Activated CD4-positive, alpha-beta T cell treated with anti-CD3 and anti-CD28 coated beads, Interleukin-2, amount 10 ng/mL, durations not matched to agents 7 days and 5 days (primary cell): ENCODE results near the gene ZNF575. TPM values are rescaled to one million over a fixed set of nuclear protein-coding genes. Genes with fewer than 3 reads are reported as not detected.

Experiments
- CTCF ChIA-PET: fragments of 350-600 bp; sonication (Branson Sonifier 250); formaldehyde crosslinking; loops from one replicate; lab custom pipeline; 2021; ENCODE audit warnings: antibody characterized with exemption; lab: Charles Lee
- POLR2A ChIA-PET: fragments of 350-600 bp; sonication (Branson Sonifier 250); formaldehyde crosslinking; loops from one replicate; lab custom pipeline; 2021; ENCODE audit warnings: antibody characterized with exemption; lab: Charles Lee
- DNase-seq: peaks from one replicate; pipeline ENCODE4 v3.0.0-alpha.2; 2020
- H3K27ac Mint-ChIP-seq: one replicate; pipeline ENCODE4 v1.8.0; 2021; ENCODE audit warnings: mild to moderate bottlenecking, moderate library complexity, mixed read lengths
- H3K27me3 Mint-ChIP-seq: one replicate; pipeline ENCODE4 v1.8.0; 2021; ENCODE audit warnings: mixed read lengths
- H3K36me3 Mint-ChIP-seq: one replicate; pipeline ENCODE4 v1.8.0; 2021; ENCODE audit warnings: low read depth, mixed read lengths
- H3K4me1 Mint-ChIP-seq: one replicate; pipeline ENCODE4 v1.8.0; 2021; ENCODE audit warnings: mixed read lengths
- H3K4me3 Mint-ChIP-seq: one replicate; pipeline ENCODE4 v1.8.0; 2021; ENCODE audit warnings: mild to moderate bottlenecking, moderate library complexity, mixed read lengths
- H3K9me3 Mint-ChIP-seq: one replicate; pipeline ENCODE4 v1.8.0; 2021; ENCODE audit warnings: mixed read lengths
- total RNA-seq, 2 experiments: library from RNA; stranded (reverse); gene quantifications; one replicate each; pipeline ENCODE4 v1.2.3, GENCODE V29; 2021

The ZNF575 gene
- total RNA-seq, 2 experiments from 2014 or later = 6.2 to 6.3 TPM

DNA sequence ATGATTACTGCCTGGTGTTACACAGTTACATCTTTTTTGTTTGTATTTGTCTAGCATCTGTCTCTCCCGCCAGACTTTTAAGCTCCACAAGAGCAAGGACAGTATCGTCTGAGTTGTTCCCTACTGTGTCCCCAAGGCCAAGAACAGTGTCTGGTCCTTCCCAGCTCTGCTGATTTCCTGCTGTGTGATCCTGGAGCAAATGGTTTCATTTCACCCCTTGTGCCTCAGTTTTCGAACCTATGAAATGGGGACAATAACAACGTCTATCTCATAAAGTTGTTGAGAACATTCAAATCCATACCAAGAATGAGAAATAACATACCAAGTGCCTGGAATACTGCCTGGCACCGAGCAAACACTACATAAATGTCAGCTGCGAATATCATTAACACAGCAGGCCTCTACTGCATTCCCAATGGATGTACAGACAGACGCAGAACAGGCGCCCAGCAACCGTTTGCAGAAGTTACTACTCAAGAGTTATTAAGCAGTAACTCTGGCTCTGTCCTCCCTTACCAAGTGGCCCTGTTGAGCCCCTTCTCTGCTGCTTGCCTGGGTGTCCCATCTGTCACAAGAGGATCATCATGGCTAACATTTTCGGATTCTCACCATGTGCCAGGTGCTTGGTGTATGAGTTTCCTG lies 30.9 kb downstream of the ZNF575 start:
- no peak overlapping the region for H3K4me3 Mint-ChIP-seq
- H3K4me1 Mint-ChIP-seq = peaks cover 49% of the 10 kb centered on the region
- peak overlapping the region; percentile 97 for H3K27ac Mint-ChIP-seq
- H3K36me3 Mint-ChIP-seq = peaks cover 29% of the 10 kb centered on the region
- H3K27me3 Mint-ChIP-seq = no peaks in the 10 kb centered on the region
- DNase-seq = no peak
- no peaks in the 10 kb centered on the region for H3K9me3 Mint-ChIP-seq
- ChIA-PET POLR2A (no interaction called here), CTCF (interaction anchor here (1.1 to 1.4 kb wide), 2 partner anchors 9 to 32 kb away, joined by 3 read pairs; partner anchors contain the start of genes IRGQ and ZNF576)

- Mint-ChIP-seq H3K4me1 (peaks cover 49% of the 10 kb centered on the region), H3K9me3 (no peaks in the 10 kb centered on the region), H3K27me3 (no peaks in the 10 kb centered on the region), H3K4me3 (no peak overlapping the region), H3K36me3 (peaks cover 28% of the 10 kb centered on the region), H3K27ac (peak overlapping the region; percentile 41)
- ChIA-PET POLR2A (no interaction called here), CTCF (interaction anchor here (0.5 to 1.4 kb wide), 4 partner anchors 8 to 201 kb away, joined by 4 to 10 read pairs (median 4); no protein-coding TSS in a partner anchor)
- DNase-seq = no peak
Measured at GRCh38 chr19:43564800-43565199, 31.8 kb downstream of the ZNF575 start.

DNA sequence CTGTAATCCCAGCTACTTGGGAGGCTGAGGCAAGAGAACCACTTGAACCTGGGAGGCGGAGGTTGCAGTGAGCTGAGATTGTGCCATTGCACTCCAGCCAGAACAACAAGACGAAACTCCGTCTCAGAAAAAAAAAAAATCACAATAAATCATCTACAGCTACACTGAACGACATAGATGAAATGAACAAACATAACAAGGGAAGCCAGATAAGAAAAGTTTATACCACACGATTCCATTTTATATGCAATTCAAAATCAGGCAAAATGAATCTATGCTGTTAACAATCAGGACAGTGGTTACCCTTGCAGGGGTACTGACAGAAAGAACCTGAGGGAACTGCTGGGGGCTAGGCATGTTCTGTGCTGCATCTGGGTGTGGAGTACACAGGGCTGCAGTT lies 36.7 kb downstream of the ZNF575 start:
- DNase-seq = no peak
- Mint-ChIP-seq H3K4me1 (peaks cover 27% of the 10 kb centered on the region), H3K36me3 (peaks cover 13% of the 10 kb centered on the region), H3K27me3 (no peaks in the 10 kb centered on the region), H3K27ac (no peak overlapping the region), H3K9me3 (no peaks in the 10 kb centered on the region), H3K4me3 (no peak overlapping the region)
- CTCF ChIA-PET = interaction anchor here (0.7 to 2.8 kb wide), 5 partner anchors 9 to 25 kb away, joined by 3 to 12 read pairs (median 5); no protein-coding TSS in a partner anchor
- POLR2A ChIA-PET = interaction anchor here (0.6 kb wide), 1 partner anchor 41 kb away, joined by 3 read pairs; no protein-coding TSS in a partner anchor

DNA sequence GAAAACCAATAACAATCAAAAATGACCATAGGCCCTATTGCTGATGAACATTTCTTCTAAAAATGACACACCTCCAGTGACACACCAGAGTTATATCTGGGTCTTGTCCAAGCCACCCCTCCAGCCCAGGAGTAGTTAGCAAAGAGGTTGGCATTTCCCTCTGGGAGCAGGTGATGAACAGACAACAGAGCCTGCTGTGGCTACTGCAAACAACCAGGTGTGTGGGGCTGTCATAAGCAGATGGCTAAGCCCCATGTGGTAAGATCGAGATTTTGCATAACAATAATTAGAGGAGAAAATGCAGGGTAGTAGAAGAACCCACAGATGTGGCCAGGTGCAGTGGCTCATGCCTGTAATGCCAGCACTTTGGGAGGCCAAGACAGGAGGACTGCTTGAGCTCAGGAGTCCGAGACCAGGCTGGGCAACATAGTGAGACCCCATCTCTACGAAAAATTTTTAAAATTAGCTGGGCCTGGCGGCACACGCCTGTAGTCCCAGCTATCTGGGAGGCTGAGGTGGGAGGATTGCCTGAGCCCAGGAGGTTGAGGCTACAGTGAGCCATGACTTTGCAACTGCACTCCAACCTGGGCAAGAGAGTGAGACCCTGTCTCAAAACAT lies 37.3 kb downstream of the ZNF575 start:
- H3K36me3 Mint-ChIP-seq = peaks cover 10% of the 10 kb centered on the region
- CTCF ChIA-PET = interaction anchor here (0.7 to 2.8 kb wide), 5 partner anchors 10 to 24 kb away, joined by 3 to 12 read pairs (median 5); no protein-coding TSS in a partner anchor
- no peaks in the 10 kb centered on the region for H3K27me3 Mint-ChIP-seq
- H3K4me1 Mint-ChIP-seq = peaks cover 26% of the 10 kb centered on the region
- POLR2A ChIA-PET = no interaction called here
- no peak for DNase-seq
- no peak overlapping the region for H3K27ac Mint-ChIP-seq
- H3K4me3 Mint-ChIP-seq = no peak overlapping the region
- H3K9me3 Mint-ChIP-seq = no peaks in the 10 kb centered on the region

DNA sequence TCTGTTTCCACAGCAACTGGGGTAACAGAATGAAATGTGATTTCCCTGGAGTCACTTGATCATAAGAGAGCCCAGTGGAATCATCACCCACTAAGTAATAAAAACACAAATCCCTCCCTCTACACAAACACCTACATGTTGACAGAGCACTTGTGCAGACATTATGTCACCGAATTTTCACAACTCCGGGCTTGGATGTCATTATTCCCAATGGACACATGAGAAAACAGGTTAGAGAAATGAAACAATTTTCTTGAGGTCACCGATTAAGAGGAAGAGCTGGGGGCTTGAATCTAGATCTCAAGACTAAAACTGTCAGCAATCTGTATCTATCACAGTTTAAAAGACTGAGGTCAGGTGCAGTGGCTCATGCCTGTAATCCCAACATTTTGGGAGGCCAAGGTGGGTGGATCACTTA lies 39.2 kb downstream of the ZNF575 start:
- Mint-ChIP-seq H3K27me3 (no peaks in the 10 kb centered on the region), H3K36me3 (peaks cover 9% of the 10 kb centered on the region), H3K4me1 (peaks cover 36% of the 10 kb centered on the region), H3K27ac (no peak overlapping the region), H3K4me3 (no peak overlapping the region), H3K9me3 (no peaks in the 10 kb centered on the region)
- POLR2A ChIA-PET = no interaction called here
- DNase-seq = no peak
- CTCF ChIA-PET = interaction anchor here (0.9 to 2.8 kb wide), 3 partner anchors 17 to 22 kb away, joined by 5 to 12 read pairs (median 7); no protein-coding TSS in a partner anchor

DNA sequence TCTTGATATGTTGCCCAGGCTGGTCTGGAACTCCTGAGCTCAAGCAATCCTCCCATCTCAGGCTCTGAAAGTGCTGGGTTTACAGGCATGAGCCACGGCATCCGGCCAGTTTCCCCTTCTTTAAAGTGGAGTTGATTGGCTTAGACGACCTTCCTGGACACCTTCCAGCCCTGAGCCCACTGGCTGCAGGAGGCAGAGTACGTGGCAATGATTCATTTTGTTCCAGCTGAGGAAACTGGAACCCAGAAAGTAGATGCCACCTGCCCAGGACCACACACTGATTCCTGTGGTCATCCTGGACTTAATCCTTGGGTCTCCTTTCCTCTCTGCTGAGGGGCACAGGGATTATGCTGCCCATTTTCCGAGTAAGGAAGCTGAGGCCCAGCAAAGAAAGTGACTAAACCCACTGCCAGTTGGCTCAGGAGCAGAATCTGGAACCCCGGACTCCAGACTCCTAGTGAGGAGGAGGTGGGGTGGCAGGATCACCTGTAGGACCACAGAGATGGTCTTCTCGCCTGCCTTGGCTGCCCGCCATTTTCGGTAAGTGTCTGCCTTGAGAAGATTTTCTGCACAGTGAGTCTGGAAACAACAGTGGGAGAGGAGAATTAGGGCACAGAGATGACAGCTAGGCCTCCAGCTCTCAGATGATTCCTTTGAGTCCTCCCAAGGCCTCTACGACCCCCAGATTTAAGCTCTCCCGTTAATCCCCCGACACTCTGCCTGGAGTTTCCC lies 41.6 kb downstream of the ZNF575 start:
- ChIA-PET CTCF (interaction anchor here (1.0 to 2.3 kb wide), 6 partner anchors 9 to 128 kb away, joined by 3 to 7 read pairs (median 5); no protein-coding TSS in a partner anchor), POLR2A (no interaction called here)
- Mint-ChIP-seq H3K36me3 (peaks cover 7% of the 10 kb centered on the region), H3K9me3 (no peaks in the 10 kb centered on the region), H3K4me1 (peaks cover 44% of the 10 kb centered on the region), H3K27me3 (no peaks in the 10 kb centered on the region), H3K27ac (peak overlapping the region; percentile 94), H3K4me3 (peak overlapping the region; percentile 96)
- DNase-seq = no peak

GRCh38 chr19:43575156-43575950 lies 42.4 kb downstream of the ZNF575 start, which contains the start of the genes PINLYP and XRCC1:
PINLYP (plus strand) TSS chr19:43575801; CDS start chr19:43577192, 1,391 bp downstream.
XRCC1 (minus strand) TSS chr19:43575527; CDS start chr19:43575458, 69 bp downstream.
- CTCF ChIA-PET = interaction anchor here (1.0 to 2.3 kb wide), 5 partner anchors 10 to 129 kb away, joined by 3 to 5 read pairs (median 5); no protein-coding TSS in a partner anchor
- no peaks in the 10 kb centered on the region for H3K9me3 Mint-ChIP-seq
- H3K27me3 Mint-ChIP-seq = no peaks in the 10 kb centered on the region
- H3K27ac Mint-ChIP-seq = peak within 1 kb of the TSS; percentile 94
- POLR2A ChIA-PET = no interaction called here
- peak within 1 kb of the TSS; percentile 96 for H3K4me3 Mint-ChIP-seq
- H3K4me1 Mint-ChIP-seq = peaks cover 47% of the 10 kb centered on the region
- peaks cover 2% of the 10 kb centered on the region for H3K36me3 Mint-ChIP-seq
- peak; percentile 99 for DNase-seq

DNA sequence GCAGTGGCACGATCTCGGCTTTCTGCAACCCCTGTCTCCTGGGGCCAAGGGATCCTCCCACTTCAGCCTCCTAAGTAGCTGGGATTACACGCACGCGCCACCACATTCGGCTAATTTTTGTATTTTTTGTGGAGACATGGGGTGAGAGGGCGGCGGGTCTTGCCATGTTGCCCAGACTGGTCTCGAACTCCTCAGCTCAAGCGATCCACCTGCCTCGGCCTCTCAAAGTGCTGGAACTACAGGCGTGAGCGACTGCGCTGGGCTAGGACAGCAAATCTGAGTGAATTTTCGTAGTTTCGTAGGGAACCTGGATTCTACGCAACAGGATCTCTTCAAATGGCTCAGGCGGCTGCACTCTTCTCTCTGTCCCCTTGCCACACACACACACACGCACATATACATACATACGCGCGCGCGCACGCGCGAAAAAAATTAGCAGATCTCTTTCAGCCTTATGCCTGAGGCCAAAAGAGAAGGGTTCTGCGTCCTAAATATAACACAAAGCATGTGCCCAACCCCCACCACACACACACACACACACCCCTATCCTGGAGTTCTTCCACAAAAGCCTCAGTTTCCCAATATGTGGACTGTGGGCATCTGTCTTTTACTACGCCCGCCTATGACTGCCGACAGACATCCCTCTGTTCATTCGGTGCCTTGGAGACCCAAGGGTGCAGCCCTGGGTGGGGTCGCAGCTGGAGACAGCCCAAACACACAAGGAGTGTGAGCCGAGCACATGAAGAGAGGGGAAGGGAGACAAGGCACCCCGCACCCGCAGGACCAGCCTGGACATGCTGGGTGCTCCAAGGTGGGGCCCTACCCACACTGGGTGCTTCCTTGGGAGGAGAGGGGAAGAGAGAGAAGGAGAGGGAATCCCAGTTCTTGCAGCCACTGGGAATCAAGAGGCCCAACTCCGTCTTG lies 43.2 kb downstream of the ZNF575 start:
- Mint-ChIP-seq H3K4me1 (peaks cover 46% of the 10 kb centered on the region), H3K27me3 (no peaks in the 10 kb centered on the region), H3K27ac (peak overlapping the region; percentile 85), H3K9me3 (no peaks in the 10 kb centered on the region), H3K4me3 (peak overlapping the region; percentile 65), H3K36me3 (peaks cover 2% of the 10 kb centered on the region)
- POLR2A ChIA-PET = no interaction called here
- CTCF ChIA-PET = interaction anchor here (0.7 to 2.1 kb wide), 3 partner anchors 18 to 1820 kb away, joined by 3 to 5 read pairs (median 3); partner anchors contain the start of genes IRGQ and ZNF576
- DNase-seq = peak; percentile 22

GRCh38 chr19:43578787-43579186 lies 45.8 kb downstream of the ZNF575 start:
- Mint-ChIP-seq H3K36me3 (peaks cover 2% of the 10 kb centered on the region), H3K27me3 (no peaks in the 10 kb centered on the region)
- POLR2A ChIA-PET = no interaction called here

DNA sequence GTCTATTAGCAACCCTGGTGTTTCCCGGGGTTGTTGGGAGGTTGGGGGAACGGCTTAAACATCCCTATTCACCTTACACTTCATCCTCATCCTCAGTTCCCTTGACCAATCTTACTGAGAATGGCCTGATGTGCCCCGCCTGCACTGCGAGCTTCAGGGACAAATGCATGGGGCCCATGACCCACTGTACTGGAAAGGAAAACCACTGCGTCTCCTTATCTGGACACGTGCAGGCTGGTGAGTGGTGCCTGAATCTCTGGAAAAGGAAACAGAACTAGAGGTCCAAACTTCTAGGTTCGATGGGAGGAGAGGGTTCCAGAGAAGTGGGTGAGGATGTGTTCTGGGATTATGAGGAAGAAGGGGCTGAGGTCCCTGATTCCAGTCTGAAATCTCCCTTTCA lies 48.5 kb downstream of the ZNF575 start:
- POLR2A ChIA-PET = interaction anchor here (1.3 kb wide), 1 partner anchor 26 kb away, joined by 4 read pairs; no protein-coding TSS in a partner anchor
- Mint-ChIP-seq H3K9me3 (no peaks in the 10 kb centered on the region), H3K27me3 (no peaks in the 10 kb centered on the region), H3K36me3 (no peaks in the 10 kb centered on the region), H3K27ac (peak overlapping the region; percentile 28), H3K4me3 (no peak overlapping the region), H3K4me1 (peaks cover 41% of the 10 kb centered on the region)
- no peak for DNase-seq
- CTCF ChIA-PET = interaction anchor here (2.2 to 4.7 kb wide), 2 partner anchors 13 kb away, joined by 14 to 34 read pairs; partner anchors contain the start of genes IRGQ and ZNF576

More at GRCh38 chr19:43578787-43579186, 45.8 kb downstream of the ZNF575 start:
- Mint-ChIP-seq H3K4me1 (peaks cover 49% of the 10 kb centered on the region), H3K27ac (peak overlapping the region; percentile 61), H3K9me3 (no peaks in the 10 kb centered on the region), H3K4me3 (peak overlapping the region; percentile 78)
- CTCF ChIA-PET = interaction anchor here (0.7 to 1.7 kb wide), 2 partner anchors 8 to 38 kb away, joined by 4 to 6 read pairs; no protein-coding TSS in a partner anchor
- DNase-seq = no peak
